HG03025 (cell line): Measurements from ENCODE around the gene ARHGEF16.

ENCODE experiments used
- ATAC-seq: cut with Tn5 transposase; IDR thresholded peaks from one replicate; pipeline ENCODE4 v1.9.1; 2021; ENCODE audit warnings: mild to moderate bottlenecking, moderate library complexity; ENCODE audit not compliant: unreplicated experiment, low FRiP score

Gene ARHGEF16

GRCh38 chr1:3496916-3497315 lies 42.5 kb downstream of the ARHGEF16 start:
- ATAC-seq: no peak

DNA sequence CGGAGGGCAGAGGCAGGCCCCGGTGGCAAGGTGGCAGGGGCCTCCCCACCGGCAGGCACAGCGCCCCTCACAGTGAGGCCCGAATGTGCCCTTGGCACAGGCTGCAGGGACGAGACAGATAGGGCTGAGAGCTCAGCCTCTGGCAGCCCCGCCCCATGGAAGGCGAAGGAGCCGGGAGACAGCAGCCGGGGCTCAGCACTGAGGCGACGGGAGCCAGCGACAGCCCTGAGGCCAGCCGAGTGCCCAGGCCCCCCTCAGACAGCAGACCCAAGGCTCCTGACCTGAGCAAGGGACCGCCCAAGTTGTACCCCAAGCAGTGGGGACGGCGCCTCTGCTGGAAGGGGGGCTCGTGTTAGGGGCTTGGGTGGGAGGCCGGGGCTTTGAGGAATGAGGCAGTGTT lies 43.1 kb downstream of the ARHGEF16 start:
- ATAC-seq: no peak

- no peak for ATAC-seq
These were observed 43.9 kb downstream of the ARHGEF16 start for GRCh38 chr1:3498246-3498930.

DNA sequence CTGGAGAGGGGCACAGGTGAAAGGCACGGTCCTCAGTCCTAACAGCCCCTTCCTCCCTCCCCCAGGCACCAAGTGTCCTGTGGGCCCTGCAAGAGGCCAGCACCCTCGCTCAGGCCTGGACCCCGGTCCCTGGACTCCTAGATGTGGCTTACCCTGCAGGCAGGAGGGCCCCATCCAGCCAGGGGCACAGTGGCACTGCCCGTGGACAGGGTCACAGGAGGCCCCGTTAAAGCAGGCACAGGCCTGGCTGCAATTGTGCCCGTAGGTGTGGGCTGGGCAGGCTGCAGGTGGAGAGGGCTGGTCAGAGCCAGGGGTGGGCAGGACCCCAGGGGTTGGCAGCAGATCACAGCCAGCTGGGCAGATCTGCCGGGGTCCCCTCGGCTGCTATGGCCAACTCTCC lies 44.5 kb downstream of the ARHGEF16 start:
- no peak for ATAC-seq

DNA sequence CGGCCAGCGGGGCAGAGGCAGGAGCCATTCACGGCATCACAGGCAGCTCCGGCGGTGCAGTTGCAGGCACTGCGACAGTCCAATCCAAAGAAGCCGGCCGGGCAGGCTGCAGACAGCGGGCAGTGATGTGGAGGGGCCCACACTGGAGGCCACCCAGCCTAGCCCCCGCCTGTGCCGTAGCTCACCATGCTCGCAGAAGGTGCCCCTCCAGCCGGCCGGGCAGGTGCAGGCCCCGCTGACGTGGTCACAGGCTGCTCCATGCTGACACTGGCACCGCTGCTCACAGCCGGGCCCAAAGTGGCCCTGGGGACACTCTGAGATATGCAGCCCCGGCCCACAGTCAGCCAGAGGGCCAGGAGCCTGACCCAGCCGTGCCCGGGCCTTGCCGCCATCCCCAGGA lies 45.1 kb downstream of the ARHGEF16 start:
- no peak for ATAC-seq

GRCh38 chr1:3500265-3500835 lies 45.9 kb downstream of the ARHGEF16 start:
- ATAC-seq: no peak

GRCh38 chr1:3501437-3501836 lies 47.0 kb downstream of the ARHGEF16 start:
- no peak for ATAC-seq

GRCh38 chr1:3501856-3502640 lies 47.6 kb downstream of the ARHGEF16 start:
- no peak for ATAC-seq

DNA sequence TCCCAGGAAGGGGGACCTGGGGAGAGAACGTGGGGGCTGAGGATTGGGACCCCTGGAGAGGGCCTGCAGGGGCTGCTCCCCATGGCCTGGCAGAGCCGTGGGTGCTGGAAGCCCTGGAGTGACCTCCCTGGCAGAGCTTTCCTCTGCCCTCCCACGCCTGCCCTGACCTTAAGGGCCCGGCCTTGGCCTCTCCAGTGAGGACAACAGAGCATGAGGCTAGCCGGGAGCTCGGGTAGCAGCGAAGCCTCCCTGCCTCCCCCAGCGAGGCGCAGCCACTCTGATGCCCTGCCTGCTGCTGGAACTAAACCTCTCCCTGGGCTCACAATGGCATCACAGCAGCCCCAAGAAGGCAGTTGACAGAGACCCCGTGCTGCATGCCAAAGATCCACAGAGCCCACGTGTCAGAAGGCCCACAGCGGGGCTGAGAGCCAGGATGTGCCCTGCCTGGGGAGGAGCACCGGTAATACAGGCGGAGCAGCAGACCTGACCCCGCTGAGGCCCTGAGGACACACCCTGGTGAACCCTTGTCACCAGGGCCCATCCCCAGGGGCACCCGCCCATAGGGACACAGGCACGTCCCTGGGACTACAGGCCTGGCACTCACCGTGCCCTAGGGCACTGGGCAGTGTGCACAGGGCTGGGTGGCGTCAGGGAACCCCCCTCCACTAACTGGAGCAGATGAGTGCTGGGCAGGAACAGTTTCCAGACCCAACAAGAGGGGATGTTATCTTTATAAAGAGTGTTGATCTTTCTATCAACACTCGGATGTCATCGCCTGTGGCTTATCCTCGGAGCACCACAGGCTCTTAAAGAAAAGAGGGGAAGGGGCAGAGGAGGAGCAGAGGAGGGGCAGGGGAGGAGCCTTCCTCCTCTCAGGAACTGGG lies 48.4 kb downstream of the ARHGEF16 start:
- ATAC-seq: no peak

DNA sequence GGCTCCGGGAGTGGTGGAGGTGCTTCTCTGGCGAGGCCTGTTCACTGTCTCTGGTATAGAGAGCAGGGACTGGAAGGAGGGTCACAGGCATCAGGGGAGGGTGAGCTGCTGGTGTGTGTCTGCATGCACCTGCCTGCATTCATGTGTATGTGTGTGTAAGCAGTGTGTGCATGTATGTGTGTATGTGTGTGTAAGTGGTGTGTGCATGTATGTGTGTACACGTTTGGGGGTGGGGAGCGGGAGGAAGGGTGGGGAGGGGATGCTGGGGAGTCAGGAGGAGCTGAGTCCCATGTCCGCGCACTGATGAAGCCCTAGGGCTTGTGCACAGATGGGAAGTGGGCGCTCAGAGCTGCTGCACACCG lies 49.0 kb downstream of the ARHGEF16 start:
- no peak for ATAC-seq

DNA sequence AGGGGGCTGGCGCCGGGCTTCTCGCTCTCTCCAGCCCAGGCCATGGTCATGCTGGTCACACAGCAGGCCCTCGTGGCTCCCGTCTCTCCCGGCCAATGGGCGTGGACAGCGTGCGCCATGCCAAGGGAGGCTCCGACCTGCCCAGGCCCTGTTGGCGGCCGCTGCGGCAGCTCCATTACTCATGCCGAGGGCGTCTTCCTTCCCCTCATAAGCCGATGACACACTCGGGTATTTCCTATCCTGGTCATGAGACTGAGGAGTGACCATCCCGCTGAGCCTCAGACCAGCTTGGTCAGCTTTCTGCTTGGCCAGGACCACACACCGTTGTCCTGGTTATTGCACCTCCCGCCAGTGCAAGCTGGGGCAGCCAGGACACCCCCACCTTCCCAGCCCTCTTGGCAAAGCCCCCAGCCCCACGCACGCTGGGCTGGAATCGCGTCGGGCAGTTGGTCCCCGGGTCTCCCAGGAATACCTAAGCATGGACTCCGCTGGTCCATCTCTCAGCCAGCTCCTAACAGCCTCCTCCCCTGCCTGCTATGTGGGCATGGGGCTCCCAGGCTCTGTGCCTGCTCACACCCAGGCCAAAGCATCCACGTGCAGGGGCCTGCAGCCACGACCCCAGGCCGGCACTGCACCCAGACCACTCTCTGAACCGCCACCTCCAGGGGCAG lies 49.8 kb downstream of the ARHGEF16 start:
- no peak for ATAC-seq

DNA sequence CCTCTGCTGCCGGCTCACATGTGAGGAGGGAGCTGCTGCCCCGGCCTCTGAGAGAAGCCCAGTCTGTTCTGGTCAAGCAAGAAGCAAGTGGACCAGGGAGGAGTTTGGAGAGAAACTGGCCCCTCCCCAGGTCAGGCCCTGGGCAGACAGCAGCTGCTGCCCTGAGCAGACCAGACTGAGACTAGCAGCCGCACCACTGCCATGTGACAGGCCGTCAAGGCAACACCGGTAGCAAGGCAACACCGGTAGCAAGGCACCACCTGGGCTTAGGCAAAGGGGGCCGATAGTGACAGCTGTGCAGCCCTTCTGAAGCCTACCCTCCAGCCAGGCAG lies 50.3 kb downstream of the ARHGEF16 start:
- no peak for ATAC-seq

- no peak for ATAC-seq
These were observed 50.7 kb downstream of the ARHGEF16 start for GRCh38 chr1:3505161-3505560.

DNA sequence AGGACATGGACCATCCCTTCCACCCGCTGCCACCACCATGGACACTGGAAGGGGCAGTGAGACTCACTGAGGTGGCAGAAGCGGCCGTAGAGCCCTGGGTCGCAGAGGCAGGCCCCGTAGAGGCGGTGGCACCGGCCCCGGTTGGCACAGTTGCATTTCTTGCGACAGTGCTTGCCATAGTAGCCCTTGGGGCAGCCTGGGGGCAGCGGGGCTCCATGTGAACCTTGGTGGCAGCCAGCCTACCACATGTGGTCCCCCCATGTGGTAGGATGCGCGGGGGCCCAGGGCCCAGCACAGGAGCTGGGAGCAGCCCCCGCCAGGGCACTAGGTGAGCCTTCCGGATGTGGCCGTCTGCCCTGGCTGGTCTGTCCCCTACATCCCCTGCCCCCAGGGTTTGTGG lies 51.6 kb downstream of the ARHGEF16 start:
- ATAC-seq: no peak

- no peak for ATAC-seq
These were observed 52.5 kb downstream of the ARHGEF16 start for GRCh38 chr1:3506943-3507342.

DNA sequence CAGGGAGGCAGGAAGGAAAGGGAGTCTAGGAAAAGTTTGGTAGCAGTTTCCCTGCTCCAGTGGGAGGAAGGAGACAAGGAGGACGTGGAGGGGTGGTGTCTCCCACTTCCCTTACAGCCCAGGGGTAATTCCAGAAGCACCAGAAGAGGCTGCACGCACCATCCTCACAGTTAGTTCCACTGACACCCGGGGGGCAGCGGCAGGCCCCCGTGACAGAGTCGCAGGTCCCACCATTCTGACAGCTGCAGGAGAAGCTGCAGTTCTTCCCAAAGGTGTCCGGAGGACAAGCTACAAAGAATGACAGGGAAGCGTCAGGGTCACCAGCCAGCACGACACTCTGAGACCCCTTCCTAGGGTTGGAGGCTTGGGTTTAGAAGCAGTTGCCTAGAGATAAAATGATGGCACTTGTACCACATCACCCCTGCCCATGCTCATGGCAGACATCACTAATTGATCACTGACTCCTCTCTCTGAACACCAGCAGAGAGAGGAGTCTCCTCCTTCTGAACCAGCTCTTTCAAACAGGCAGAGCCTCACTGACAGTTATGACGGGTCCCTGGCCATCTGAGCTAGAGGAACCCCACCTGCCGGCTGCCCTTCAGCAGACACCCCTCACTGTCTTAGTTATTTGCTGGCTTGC lies 53.3 kb downstream of the ARHGEF16 start:
- ATAC-seq: no peak

DNA sequence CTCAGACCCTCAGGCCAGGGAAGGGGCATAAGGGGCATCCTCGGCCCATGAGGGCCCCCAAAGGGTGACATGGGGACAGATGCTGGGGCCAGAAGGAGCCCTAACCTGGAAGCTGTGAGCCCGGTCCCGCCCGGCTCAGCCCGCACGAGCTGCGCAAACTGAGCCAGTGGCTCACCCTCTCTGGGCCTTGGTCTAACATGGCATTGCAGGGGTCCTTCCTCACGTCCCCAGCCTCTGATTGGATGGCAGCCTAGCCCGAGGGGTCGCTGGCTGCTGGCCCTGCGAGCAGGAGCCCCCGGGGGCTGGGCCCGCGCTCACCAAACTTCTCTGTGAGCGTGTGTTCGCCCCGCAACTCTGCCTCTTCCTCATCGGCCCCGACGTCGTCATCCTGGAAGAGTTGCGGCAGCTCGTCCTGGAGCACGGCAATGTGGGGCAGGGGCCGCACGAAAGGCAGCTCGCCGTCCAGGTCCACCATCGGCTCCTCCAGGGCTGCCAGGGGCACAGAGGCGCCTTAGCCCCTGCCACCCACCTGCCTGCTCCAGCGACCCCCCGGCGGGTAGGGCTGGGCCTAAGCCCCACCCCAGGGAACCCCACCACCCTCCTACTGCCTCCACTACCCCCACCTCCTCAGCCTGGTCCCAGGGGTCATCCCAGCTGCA lies 54.4 kb downstream of the ARHGEF16 start:
- ATAC-seq: no peak

DNA sequence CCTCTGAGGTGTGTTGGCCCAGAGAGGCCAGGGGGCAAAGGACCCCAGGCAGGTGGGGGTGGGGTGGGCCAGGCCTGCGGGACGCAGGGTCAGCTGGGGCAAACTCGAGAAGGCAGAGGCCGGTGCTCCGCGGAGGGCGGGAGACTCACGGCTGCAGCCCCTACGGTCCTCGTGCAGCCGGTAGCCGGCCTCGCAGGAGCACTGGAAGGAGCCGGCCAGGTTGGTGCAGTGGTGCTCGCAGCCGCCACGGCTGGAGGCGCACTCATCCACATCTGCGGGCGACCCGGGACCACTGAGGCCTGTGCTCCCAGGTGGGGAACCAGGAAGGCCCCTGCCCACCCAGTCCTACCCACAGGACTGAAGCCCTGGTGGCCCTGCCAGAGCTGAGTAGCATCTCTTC lies 55.3 kb downstream of the ARHGEF16 start:
- no peak for ATAC-seq

GRCh38 chr1:3510136-3510955 lies 55.9 kb downstream of the ARHGEF16 start:
- no peak for ATAC-seq
